Liver (tissue), 3 donors: Measurements from ENCODE around the gene PHETA1.

ENCODE experiments used
- FOXA1 ChIP-seq: IDR thresholded peaks from 2 replicates; pipeline ENCODE4 v1.6.1; 2016; ENCODE audit warnings: antibody characterized with exemption
- HNF4A ChIP-seq, 2 donors: conservative IDR thresholded peaks; 2 replicates each; pipeline ENCODE4 v1.6.1; 2016; ENCODE audit warnings: antibody characterized with exemption in 2 of 2, mild to moderate bottlenecking in 2 of 2
- SP1 ChIP-seq: IDR thresholded peaks from 2 replicates; pipeline ENCODE4 v1.6.1; 2018; ENCODE audit warnings: antibody characterized with exemption, mild to moderate bottlenecking
- TAF1 ChIP-seq: conservative IDR thresholded peaks from 2 replicates; pipeline ENCODE4 v1.6.1; 2016; ENCODE audit warnings: antibody characterized with exemption, mild to moderate bottlenecking
- TF ChIP-seq, protein P1 (sequence below): fragments of 150-350 bp; IDR thresholded peaks from 2 replicates; pipeline ENCODE4 v1.5.1; 2017; ENCODE audit warnings: improper control_type of control experiment, low read depth, low read length; ENCODE audit not compliant: missing input control
- TF ChIP-seq, protein P2 (sequence below): IDR thresholded peaks from 2 replicates; pipeline ENCODE4 v1.6.1; 2016; ENCODE audit warnings: antibody characterized with exemption
- TF ChIP-seq, protein P3 (sequence below): IDR thresholded peaks from 2 replicates; pipeline ENCODE4 v1.6.1; 2016; ENCODE audit warnings: antibody characterized with exemption, mild to moderate bottlenecking
- TF ChIP-seq, protein P4 (sequence below): IDR thresholded peaks from 2 replicates; pipeline ENCODE4 v1.6.1; 2016; ENCODE audit warnings: antibody characterized with exemption
- donor health status: healthy.
- donor health status: healthy.

DNA sequence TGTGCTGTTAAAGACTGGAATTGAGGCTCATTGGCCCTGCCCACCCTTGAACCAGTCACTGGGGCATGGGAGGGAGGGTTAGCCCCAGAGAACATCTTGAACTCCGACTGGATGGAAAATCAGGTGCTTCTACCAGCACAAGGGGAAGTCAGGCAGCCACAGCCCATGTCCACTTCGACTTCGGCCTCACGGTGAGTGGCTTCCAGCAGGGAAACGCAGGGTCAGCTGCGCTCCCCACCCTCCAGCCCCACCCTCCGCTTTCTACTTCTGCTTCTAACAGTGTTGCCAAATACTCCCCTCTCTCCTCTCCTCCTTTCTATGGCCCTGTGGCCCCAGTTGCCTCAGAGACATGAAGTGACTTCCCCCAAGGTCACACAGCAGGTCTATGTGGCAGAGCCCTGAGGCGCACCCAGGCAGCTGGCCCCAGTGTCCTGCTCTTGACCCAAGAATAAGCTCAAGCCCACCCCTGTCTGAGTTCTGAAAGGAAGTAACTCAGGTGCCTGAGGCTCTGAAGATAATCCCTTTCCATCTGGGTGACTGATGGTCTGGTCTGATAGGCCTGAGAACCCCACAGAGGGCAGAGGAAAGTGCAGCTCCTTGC is 24.9 kb upstream of the PHETA1 start:
- TF ChIP-seq, protein P1, sequence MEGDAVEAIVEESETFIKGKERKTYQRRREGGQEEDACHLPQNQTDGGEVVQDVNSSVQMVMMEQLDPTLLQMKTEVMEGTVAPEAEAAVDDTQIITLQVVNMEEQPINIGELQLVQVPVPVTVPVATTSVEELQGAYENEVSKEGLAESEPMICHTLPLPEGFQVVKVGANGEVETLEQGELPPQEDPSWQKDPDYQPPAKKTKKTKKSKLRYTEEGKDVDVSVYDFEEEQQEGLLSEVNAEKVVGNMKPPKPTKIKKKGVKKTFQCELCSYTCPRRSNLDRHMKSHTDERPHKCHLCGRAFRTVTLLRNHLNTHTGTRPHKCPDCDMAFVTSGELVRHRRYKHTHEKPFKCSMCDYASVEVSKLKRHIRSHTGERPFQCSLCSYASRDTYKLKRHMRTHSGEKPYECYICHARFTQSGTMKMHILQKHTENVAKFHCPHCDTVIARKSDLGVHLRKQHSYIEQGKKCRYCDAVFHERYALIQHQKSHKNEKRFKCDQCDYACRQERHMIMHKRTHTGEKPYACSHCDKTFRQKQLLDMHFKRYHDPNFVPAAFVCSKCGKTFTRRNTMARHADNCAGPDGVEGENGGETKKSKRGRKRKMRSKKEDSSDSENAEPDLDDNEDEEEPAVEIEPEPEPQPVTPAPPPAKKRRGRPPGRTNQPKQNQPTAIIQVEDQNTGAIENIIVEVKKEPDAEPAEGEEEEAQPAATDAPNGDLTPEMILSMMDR: no peak
- TF ChIP-seq, protein P2, sequence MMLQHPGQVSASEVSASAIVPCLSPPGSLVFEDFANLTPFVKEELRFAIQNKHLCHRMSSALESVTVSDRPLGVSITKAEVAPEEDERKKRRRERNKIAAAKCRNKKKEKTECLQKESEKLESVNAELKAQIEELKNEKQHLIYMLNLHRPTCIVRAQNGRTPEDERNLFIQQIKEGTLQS: no peak
- TF ChIP-seq, protein P3, sequence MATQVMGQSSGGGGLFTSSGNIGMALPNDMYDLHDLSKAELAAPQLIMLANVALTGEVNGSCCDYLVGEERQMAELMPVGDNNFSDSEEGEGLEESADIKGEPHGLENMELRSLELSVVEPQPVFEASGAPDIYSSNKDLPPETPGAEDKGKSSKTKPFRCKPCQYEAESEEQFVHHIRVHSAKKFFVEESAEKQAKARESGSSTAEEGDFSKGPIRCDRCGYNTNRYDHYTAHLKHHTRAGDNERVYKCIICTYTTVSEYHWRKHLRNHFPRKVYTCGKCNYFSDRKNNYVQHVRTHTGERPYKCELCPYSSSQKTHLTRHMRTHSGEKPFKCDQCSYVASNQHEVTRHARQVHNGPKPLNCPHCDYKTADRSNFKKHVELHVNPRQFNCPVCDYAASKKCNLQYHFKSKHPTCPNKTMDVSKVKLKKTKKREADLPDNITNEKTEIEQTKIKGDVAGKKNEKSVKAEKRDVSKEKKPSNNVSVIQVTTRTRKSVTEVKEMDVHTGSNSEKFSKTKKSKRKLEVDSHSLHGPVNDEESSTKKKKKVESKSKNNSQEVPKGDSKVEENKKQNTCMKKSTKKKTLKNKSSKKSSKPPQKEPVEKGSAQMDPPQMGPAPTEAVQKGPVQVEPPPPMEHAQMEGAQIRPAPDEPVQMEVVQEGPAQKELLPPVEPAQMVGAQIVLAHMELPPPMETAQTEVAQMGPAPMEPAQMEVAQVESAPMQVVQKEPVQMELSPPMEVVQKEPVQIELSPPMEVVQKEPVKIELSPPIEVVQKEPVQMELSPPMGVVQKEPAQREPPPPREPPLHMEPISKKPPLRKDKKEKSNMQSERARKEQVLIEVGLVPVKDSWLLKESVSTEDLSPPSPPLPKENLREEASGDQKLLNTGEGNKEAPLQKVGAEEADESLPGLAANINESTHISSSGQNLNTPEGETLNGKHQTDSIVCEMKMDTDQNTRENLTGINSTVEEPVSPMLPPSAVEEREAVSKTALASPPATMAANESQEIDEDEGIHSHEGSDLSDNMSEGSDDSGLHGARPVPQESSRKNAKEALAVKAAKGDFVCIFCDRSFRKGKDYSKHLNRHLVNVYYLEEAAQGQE: no peak
- TF ChIP-seq TAF1 (no peak), HNF4A (conservative IDR thresholded peaks at IDR 0.05) (no peak), SP1 (no peak), FOXA1 (no peak)
- TF ChIP-seq, protein P4, sequence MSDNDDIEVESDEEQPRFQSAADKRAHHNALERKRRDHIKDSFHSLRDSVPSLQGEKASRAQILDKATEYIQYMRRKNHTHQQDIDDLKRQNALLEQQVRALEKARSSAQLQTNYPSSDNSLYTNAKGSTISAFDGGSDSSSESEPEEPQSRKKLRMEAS: no peak
